ENCODE data around the gene EGLN2. TPM values are rescaled to one million over a fixed set of nuclear protein-coding genes. Genes with fewer than 3 reads are reported as not detected.

Gene EGLN2
- total and polyA plus RNA-seq, 2 of the 4 experiments (the other 2 are of a cell fraction) = 54.1 to 60.2 TPM

DNA sequence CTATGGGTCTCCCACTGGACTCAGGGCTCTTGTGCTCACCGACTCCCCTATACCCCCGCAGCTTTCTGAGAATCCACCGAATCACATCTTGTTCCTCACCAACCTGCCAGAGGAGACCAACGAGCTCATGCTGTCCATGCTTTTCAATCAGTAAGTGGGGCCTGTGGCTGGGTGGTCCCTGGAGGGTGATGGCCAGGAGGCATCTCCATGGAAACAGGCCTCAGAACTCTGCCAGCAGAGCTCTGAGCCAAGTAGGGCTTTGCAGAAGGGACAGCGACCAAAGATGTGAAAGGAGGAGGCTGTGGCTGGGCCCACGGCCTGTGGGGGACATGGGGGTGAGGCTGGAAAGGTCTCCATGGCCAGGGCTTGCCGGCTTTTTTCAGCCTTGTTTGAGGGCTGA lies 35.5 kb upstream of the EGLN2 start:
- Histone ChIP-seq H3K4me1 (ENCODE audit: control insufficient read depth, insufficient read depth, low read length) (no peaks in the 10 kb centered on the region), H3K14ac (replicated peaks; ENCODE audit: low read depth, low read length) (no peak overlapping the region), H4K8ac (ENCODE audit: low read depth in 2 of 2, low read length in 2 of 2) (no peak overlapping the region), H3K79me1 (ENCODE audit: low read depth in 1 of 2, low read length in 2 of 2) (peaks cover 26 to 35% of the 10 kb centered on the region in 2 experiments), H3K23ac (ENCODE audit: low read depth, low read length) (no peak overlapping the region), H3K9me3 (ENCODE audit: control insufficient read depth, insufficient read depth, low read length) (no peaks in the 10 kb centered on the region), H3K36me3 (ENCODE audit: control insufficient read depth, insufficient read depth, low read length) (peaks cover 75% of the 10 kb centered on the region), H3K18ac (ENCODE audit: low read depth, low read length) (no peak overlapping the region), H2AFZ (replicated peaks; ENCODE audit: low read length, poor library complexity) (no peak overlapping the region), H4K5ac (ENCODE audit: low read depth, low read length) (no peak overlapping the region), H2BK15ac (ENCODE audit: low read depth, low read length) (no peak overlapping the region), H3K4ac (ENCODE audit: low read depth, low read length) (no peak overlapping the region), H3K4me2 (ENCODE audit: low read depth, low read length) (no peak overlapping the region), H2AK9ac (replicated peaks; ENCODE audit: low read depth, low read length, poor library complexity) (peak overlapping the region; percentile 15), H2AK5ac (ENCODE audit: low read depth, low read length) (no peak overlapping the region), H3K56ac (ENCODE audit: extremely low read depth, insufficient read depth, low read length) (no peak overlapping the region), H2BK120ac (ENCODE audit: low read depth, low read length) (no peak overlapping the region), H3K27me3 (ENCODE audit: control insufficient read depth, insufficient read depth, low read length) (no peaks in the 10 kb centered on the region), H3K9ac (ENCODE audit: low read depth, low read length) (no peak overlapping the region), H2BK5ac (ENCODE audit: low read depth, low read length, poor library complexity, severe bottlenecking) (no peak overlapping the region), H3K9me1 (ENCODE audit: insufficient read depth, low read length) (peaks cover under 1% of the 10 kb centered on the region; the same call in 1 of the 2 replicates), H2BK20ac (ENCODE audit: low read depth, low read length) (no peak overlapping the region), H4K20me1 (ENCODE audit: insufficient read depth, low read length) (peaks cover 8% of the 10 kb centered on the region), H4K91ac (ENCODE audit: insufficient read depth, low read depth, low read length) (no peak overlapping the region), H3K27ac (ENCODE audit: insufficient read depth, low read length) (no peak overlapping the region), H3K4me3 (ENCODE audit: insufficient read depth, low read depth, low read length) (no peak overlapping the region)
- intact Hi-C loops (cut with micrococcal nuclease) = no loop called here
- ATAC-seq (ENCODE audit: low read depth) (no peak), DNase-seq (no peak)
- TF ChIP-seq MAZ (IDR thresholded peaks at IDR 0.05; ENCODE audit: borderline replicate concordance, low read depth, low read length) = no peak
- TF ChIP-seq CEBPB (IDR thresholded peaks at IDR 0.05; ENCODE audit: low read depth, low read length) = no peak
- TF ChIP-seq RAD21 (IDR thresholded peaks at IDR 0.05; ENCODE audit: low read length) = no peak
- TF ChIP-seq CHD1 (IDR thresholded peaks at IDR 0.05; ENCODE audit: low read depth, low read length) = no peak
- TF ChIP-seq, protein P1, sequence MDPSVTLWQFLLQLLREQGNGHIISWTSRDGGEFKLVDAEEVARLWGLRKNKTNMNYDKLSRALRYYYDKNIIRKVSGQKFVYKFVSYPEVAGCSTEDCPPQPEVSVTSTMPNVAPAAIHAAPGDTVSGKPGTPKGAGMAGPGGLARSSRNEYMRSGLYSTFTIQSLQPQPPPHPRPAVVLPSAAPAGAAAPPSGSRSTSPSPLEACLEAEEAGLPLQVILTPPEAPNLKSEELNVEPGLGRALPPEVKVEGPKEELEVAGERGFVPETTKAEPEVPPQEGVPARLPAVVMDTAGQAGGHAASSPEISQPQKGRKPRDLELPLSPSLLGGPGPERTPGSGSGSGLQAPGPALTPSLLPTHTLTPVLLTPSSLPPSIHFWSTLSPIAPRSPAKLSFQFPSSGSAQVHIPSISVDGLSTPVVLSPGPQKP (IDR thresholded peaks at IDR 0.05; ENCODE audit: borderline replicate concordance, low read depth, low read length) = no peak
- BruUV-seq (replicated peaks) = no TSS peak
- dilution Hi-C loops (cut with HindIII; ENCODE audit: low sequenced_read_pairs, unreplicated experiment) = no loop called here
- in situ Hi-C loops (cut with MboI; ENCODE audit: low sequenced_read_pairs) = no loop called here
- WGBS, 2 experiments (ENCODE audit: extremely low coverage in 2 of 2, insufficient read length in 1 of 2) = 86% methylated on average over 1 of the region's 7 CpGs; no CpG with 5 or more reads in 1 of the 2 experiments
- ChIA-PET CTCF (no interaction called here), POLR2A (ENCODE audit: unreplicated experiment) (no interaction called here)
